Measurements from ENCODE around the gene ZMYND15. TPM values are rescaled to one million over a fixed set of nuclear protein-coding genes. Genes with fewer than 3 reads are reported as not detected.

Gene ZMYND15
- total RNA-seq, 2 donors from 2014 or later: 1.0 to 2.3 TPM

DNA sequence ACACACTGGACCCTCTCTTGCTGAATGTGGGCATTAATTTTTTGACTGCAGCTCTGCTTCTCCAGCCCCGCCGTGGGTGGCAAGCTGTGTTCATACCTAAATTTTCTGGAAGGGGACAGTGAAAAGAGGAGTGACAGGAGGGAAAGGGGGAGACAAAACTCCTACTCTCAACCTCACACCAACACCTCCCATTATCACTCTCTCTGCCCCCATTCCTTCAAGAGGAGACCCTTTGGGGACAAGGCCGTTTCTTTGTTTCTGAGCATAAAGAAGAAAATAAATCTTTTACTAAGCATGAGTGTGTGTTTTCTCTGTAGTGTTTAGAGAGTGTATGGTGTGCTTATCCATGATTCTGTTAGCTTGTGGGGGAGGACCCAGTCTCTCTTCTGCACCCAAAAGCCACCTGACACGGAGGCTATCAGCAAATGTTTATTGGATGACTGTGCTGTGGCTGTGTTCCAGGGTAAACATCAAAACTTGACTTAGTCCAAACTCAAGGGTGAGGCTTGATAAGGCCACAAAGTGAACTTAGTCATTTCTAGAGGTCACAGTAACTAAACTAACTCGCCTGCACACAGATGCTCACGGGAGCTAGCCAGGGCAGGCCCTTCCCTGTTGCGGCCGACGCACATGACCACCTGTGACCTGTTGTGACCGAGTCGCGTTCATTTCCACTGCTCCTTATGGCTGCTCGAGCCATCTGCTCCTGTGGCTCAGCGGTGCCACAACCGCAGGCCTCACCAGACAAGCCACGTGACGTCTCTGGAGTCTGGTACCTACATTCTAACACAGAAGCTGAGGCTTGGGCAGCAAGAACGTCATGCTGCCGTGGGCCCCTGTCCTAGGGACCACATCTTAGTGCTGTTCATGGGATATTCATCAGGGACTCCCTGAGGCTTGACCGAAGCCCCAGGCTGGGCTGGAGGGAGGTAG, 18.2 kb upstream of the ZMYND15 start:
- Mint-ChIP-seq H3K36me3 (peaks cover 27% of the 10 kb centered on the region), H3K4me3 (peak overlapping the region; percentile 52)

DNA sequence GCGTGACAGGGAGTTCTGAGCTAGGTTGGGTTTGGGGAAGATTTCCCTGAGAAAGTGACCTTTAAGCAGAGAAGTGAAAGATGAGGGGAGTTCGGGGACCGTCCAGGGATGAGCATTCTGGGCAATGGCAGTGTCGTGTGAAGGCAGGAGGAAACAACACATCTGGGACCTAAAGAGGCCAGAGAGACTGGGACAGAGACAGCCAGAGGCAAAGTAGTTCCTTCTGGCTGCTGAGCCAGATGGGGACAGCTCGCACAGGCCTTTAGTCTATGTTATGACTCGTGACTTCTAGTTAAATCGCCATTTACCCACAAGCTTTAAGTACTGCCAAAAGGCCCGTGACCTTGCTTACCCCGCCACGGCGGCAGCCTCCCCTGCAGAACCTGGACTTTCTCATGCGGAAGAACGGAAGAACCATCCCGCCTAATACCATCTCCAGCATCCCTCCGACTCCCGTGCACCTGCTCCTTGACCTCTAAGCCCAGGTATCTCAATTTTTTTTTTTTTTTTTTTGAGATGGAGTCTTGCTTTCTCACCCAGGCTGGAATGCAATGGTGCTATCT, 16.9 kb upstream of the ZMYND15 start:
- peak overlapping the region; percentile 21 for H3K4me3 Mint-ChIP-seq
- H3K36me3 Mint-ChIP-seq: peaks cover 19% of the 10 kb centered on the region
- H3K4me1 Mint-ChIP-seq (ENCODE audit: low read depth in 2 of 2): peaks cover 71 to 75% of the 10 kb centered on the region in 2 donors
- H3K27ac Mint-ChIP-seq: peak overlapping the region; percentile 94 to 99
- H3K9me3 Mint-ChIP-seq: no peaks in the 10 kb centered on the region
- no peaks in the 10 kb centered on the region for H3K27me3 Mint-ChIP-seq
- ATAC-seq (no peak), DNase-seq (ENCODE audit: low spot score) (peak; percentile 13)

More for the DNA sequence above, 18.2 kb upstream of the ZMYND15 start:
- peak; percentile 50 to 59 for ATAC-seq
- Mint-ChIP-seq H3K27me3 (no peaks in the 10 kb centered on the region), H3K9me3 (no peaks in the 10 kb centered on the region), H3K27ac (peak overlapping the region; percentile 94 to 99), H3K4me1 (ENCODE audit: low read depth in 2 of 2) (peaks cover 72 to 76% of the 10 kb centered on the region in 2 donors)
- peak; percentile 60 for DNase-seq (ENCODE audit: low spot score)

GRCh38 chr17:4724650-4725049, 15.0 kb upstream of the ZMYND15 start:
- DNase-seq (ENCODE audit: low spot score): peak; percentile 20
- no peak for ATAC-seq
- Mint-ChIP-seq H3K4me1 (ENCODE audit: low read depth in 2 of 2) (peaks cover 74% of the 10 kb centered on the region in 2 donors), H3K9me3 (no peaks in the 10 kb centered on the region), H3K36me3 (peaks cover 6% of the 10 kb centered on the region), H3K4me3 (peak overlapping the region; percentile 5), H3K27ac (peak overlapping the region; percentile 93 to 100), H3K27me3 (no peaks in the 10 kb centered on the region)

- no peaks in the 10 kb centered on the region for H3K27me3 Mint-ChIP-seq
- peak; percentile 49 for DNase-seq (ENCODE audit: low spot score)
- no peak for ATAC-seq
- peaks cover 67 to 73% of the 10 kb centered on the region in 2 donors for H3K4me1 Mint-ChIP-seq (ENCODE audit: low read depth in 2 of 2)
- peak overlapping the region; percentile 55 for H3K4me3 Mint-ChIP-seq
- H3K9me3 Mint-ChIP-seq: no peaks in the 10 kb centered on the region
- peak overlapping the region; percentile 93 to 100 for H3K27ac Mint-ChIP-seq
- H3K36me3 Mint-ChIP-seq: peaks cover 5% of the 10 kb centered on the region
These were observed 13.9 kb upstream of the ZMYND15 start for GRCh38 chr17:4725646-4726310.

DNA sequence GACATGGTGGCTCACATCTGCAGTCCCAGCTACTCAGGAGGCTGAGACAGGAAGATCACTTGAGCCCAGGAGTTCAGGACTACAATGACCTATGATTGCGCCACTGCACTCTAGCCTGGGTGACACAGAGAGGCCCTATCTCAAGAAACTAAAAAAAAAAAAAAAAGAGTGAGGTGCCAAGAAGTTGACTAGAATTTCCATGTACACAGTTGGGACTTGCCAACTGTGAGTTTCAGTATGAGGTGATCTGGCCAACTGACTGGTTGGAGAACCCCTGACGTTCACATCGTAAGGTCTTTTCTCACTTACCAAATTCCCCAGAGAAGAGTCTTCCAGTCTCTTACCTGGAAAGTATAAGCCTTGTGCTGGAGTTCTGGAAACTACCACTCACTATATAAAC, 11.5 kb upstream of the ZMYND15 start:
- Mint-ChIP-seq H3K4me3 (peak overlapping the region; percentile 84), H3K36me3 (peaks cover 4% of the 10 kb centered on the region), H3K27me3 (no peaks in the 10 kb centered on the region), H3K27ac (peak overlapping the region; percentile 93 to 100), H3K4me1 (ENCODE audit: low read depth in 2 of 2) (peaks cover 57 to 66% of the 10 kb centered on the region in 2 donors), H3K9me3 (no peaks in the 10 kb centered on the region)
- DNase-seq (ENCODE audit: low spot score) (peak; percentile 86), ATAC-seq (peak; percentile 62 to 80)

DNA sequence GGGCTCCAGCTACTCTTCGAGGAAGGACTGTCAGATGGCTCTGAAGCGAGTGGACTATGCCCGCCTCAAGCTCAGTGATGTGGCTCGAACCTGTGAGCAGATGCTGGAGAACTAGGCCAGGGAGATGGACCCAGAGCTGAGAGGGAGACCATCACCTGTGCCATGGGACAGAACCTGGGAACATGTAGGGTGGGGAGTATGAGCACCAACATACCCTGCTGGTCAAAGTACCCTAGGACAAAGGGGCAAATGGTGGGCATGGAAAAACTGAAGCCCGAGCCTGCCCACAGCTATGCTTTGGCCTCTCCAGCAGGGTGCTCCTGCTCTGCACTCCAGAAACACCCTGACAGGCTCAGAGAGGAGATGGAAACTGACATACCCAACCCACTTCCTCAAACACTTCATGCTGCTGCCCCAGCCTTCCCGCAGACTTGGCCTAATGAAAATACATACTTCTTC, 6.5 kb upstream of the ZMYND15 start:
- Mint-ChIP-seq H3K4me1 (ENCODE audit: low read depth in 2 of 2) (peaks cover 49 to 56% of the 10 kb centered on the region in 2 donors), H3K27me3 (peaks cover 7 to 10% of the 10 kb centered on the region in 2 donors), H3K27ac (peak overlapping the region; percentile 96 to 98), H3K36me3 (peaks cover 15% of the 10 kb centered on the region), H3K9me3 (no peaks in the 10 kb centered on the region), H3K4me3 (peak overlapping the region; percentile 99)
- no peak for DNase-seq (ENCODE audit: low spot score)
- ATAC-seq: no peak

DNA sequence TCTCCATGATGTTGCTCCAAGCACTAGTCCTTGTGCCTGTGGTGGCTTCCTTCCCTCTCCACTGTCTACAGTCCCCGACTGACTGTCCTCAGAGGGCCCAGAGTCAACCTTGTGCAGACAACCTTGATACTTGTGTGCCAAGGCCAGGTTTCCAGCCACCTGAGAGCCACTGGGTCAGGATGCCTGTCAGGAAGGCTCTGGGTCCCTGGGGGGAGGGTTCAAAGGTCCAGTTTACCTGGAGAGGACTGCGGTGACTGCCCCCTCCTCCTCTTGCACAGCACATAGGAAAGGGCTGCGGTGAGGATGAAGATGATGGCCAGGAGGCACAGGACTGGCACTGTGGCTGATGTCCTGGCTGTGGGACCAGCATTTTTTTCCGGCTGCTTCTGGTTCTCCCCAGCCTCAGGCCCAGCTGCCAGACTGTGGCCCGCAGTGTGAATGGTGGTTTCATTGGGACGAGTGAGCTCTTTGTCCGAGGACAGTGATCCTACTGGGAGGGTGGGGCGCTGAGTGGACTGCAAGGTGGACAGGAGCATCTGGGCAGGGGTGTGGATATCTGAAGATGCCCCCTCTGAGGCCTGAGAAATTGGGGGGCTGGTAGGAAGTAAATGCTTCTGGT, 4.7 kb upstream of the ZMYND15 start:
- H3K27me3 Mint-ChIP-seq: peaks cover 8 to 17% of the 10 kb centered on the region in 2 donors
- ATAC-seq (no peak), DNase-seq (ENCODE audit: low spot score) (no peak)
- peaks cover 47 to 51% of the 10 kb centered on the region in 2 donors for H3K4me1 Mint-ChIP-seq (ENCODE audit: low read depth in 2 of 2)
- peaks cover 15% of the 10 kb centered on the region for H3K36me3 Mint-ChIP-seq
- peak overlapping the region; percentile 62 to 63 for H3K27ac Mint-ChIP-seq
- no peak overlapping the region for H3K4me3 Mint-ChIP-seq
- H3K9me3 Mint-ChIP-seq: no peaks in the 10 kb centered on the region

DNA sequence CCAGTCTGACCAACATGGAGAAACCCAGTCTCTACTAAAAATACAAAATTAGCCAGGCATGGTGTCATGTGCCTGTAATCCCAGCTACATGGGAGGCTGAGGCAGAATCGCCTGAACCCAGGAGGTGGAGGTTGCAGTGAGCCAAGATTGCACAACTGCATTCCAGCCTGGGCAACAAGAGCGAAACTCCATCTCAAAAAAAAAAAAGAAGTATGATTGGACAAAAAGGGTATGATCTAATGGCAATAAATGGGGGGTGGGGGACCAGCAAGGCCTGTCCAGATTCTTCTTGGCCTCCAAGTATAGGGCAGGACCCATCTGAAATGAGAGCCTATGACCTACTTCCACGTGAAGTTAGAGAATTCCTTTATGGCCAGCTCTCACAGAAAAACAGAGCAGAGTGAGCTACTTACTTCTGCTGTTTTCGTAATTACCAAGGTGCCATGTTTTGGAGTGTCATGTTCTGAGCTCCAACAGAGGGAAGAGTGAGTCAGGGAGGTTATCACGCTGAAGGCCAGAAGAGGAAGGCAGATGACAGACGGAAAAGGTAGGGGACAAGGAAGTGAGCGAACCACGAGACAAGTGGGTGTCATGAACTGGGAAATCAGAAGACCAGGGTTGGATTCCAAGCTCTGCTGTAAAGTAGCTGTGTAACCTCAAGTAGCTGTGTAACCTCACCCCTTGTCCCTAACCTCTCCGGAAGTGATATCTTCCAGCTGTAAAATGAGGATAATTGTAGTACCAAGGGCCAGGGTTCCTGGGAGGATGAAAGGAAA, 3.6 kb upstream of the ZMYND15 start:
- Mint-ChIP-seq H3K27ac (peak overlapping the region in 1 of 2 donors; percentile 73), H3K36me3 (peaks cover 15% of the 10 kb centered on the region), H3K4me1 (ENCODE audit: low read depth in 2 of 2) (peaks cover 46 to 49% of the 10 kb centered on the region in 2 donors), H3K4me3 (peak overlapping the region; percentile 24), H3K9me3 (no peaks in the 10 kb centered on the region), H3K27me3 (peaks cover 15 to 25% of the 10 kb centered on the region in 2 donors)
- DNase-seq (ENCODE audit: low spot score) (no peak), ATAC-seq (no peak)

DNA sequence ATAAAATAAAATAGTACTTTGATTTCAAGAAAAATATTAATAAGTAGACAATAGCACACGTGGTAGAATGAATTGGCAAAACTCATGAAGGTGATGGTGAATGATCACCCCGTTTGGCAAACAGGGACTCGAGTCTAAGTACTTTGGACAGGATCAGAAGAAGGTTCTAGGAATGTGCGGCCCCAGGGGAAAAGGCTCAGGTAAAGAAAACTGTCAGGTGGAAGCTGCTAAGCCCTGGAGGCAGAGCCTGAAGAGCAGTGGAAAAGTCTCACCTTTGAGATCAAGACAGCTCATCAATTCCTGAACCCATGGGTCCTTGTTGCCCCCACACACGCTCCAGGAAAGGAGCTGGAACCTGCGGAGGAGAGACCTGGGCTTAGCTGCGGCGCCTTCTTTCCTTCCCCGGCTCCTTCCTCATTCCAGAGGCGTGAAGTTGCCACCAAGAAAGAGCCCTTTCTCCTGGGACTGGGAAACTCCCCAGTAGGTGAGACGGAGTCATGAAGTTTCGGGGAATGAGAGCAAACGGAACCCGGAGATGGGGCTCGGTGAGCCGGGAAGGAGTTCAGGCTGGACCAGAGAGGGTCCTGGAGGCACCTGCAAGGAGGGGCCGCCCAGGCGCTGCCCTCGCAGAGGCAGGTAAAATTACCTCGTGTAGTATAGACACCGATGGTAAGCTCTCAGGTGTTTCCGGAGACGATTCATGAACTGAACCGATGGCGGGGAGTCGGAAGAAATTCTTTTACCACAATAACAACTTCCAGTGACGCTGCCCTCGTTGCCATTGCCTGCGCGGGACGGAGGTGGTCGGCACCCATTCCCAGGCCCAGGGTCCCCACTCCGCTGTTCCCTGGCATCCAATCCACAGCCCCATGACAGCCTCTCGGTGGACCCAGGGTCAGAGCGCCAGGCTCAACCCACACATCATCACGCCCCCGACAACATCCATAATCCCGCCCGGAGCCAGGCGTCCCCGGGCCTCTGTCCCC, 1.2 kb upstream of the ZMYND15 start:
- ATAC-seq (peak in 1 of 2 donors; percentile 2), DNase-seq (ENCODE audit: low spot score) (no peak)
- peaks cover 33 to 36% of the 10 kb centered on the region in 2 donors for H3K4me1 Mint-ChIP-seq (ENCODE audit: low read depth in 2 of 2)
- H3K4me3 Mint-ChIP-seq: peak overlapping the region; percentile 85
- H3K27me3 Mint-ChIP-seq: peaks cover 15 to 25% of the 10 kb centered on the region in 2 donors
- no peaks in the 10 kb centered on the region for H3K9me3 Mint-ChIP-seq
- peak overlapping the region; percentile 18 to 82 for H3K27ac Mint-ChIP-seq
- peaks cover 11% of the 10 kb centered on the region for H3K36me3 Mint-ChIP-seq

DNA sequence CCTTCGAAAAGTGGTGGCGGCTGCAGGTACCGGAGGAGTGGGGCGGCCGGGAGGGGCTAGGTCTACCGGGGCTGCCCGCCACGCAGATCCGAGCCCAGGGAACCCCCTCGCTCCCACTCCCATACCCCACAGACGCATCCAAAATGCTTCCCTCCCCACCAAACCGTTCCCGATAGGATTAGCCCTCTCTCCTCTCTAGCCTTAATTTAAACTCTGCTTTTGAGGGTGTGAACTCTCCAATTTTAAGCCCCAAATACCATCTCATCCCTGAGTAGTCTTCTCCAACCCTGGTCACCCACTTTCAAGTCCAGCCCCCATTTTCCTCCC, 355 bp downstream of the ZMYND15 start:
- no peak for ATAC-seq
- Mint-ChIP-seq H3K4me3 (peak overlapping the region; percentile 81), H3K9me3 (no peaks in the 10 kb centered on the region), H3K27me3 (peaks cover 18 to 25% of the 10 kb centered on the region in 2 donors), H3K4me1 (ENCODE audit: low read depth in 2 of 2) (peaks cover 27 to 29% of the 10 kb centered on the region in 2 donors), H3K27ac (peak overlapping the region in 1 of 2 donors; percentile 71), H3K36me3 (peaks cover 6% of the 10 kb centered on the region)
- no peak for DNase-seq (ENCODE audit: low spot score)

DNA sequence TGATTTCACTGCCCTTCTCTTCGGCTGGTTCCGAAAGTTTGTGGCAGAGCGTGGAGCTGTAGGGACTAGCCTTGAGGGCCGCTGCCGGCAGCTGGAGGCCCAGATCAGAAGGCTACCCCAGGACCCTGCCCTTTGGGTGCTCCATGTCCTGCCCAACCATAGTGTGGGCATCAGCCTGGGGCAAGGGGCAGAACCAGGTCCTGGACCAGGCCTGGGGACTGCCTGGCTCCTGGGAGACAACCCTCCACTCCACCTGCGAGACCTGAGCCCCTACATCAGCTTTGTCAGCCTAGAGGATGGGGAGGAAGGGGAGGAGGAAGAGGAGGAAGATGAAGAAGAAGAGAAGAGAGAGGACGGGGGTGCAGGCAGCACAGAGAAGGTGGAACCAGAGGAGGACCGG, 951 bp downstream of the ZMYND15 start:
- no peak for DNase-seq (ENCODE audit: low spot score)
- Mint-ChIP-seq H3K27ac (peak overlapping the region in 1 of 2 donors; percentile 71), H3K36me3 (peaks cover 6% of the 10 kb centered on the region), H3K4me1 (ENCODE audit: low read depth in 2 of 2) (peaks cover 26% of the 10 kb centered on the region in 2 donors), H3K27me3 (peaks cover 20 to 25% of the 10 kb centered on the region in 2 donors), H3K9me3 (no peaks in the 10 kb centered on the region), H3K4me3 (peak overlapping the region; percentile 81)
- no peak for ATAC-seq

GRCh38 chr17:4741544-4741943, 1.9 kb downstream of the ZMYND15 start:
- Mint-ChIP-seq H3K4me1 (ENCODE audit: low read depth in 2 of 2) (peaks cover 18 to 21% of the 10 kb centered on the region in 2 donors), H3K9me3 (no peaks in the 10 kb centered on the region), H3K36me3 (no peaks in the 10 kb centered on the region), H3K27ac (peak overlapping the region in 1 of 2 donors; percentile 60), H3K4me3 (peak overlapping the region; percentile 38), H3K27me3 (peaks cover 16 to 18% of the 10 kb centered on the region in 2 donors)
- no peak for DNase-seq (ENCODE audit: low spot score)
- ATAC-seq: no peak
